NOMO-1 (cell line): Measurements from ENCODE around the gene NVL.

Experiments used
- DNase-seq, 2 experiments: peaks; one replicate each; lab custom pipeline; 2025; ENCODE audit not compliant: unreplicated experiment in 2 of 2; lab: John Stamatoyannopoulos, UW

NVL gene

GRCh38 chr1:224201383-224201782 is 128.6 kb downstream of the NVL start:
- no peak for DNase-seq

GRCh38 chr1:224199679-224200078 is 130.3 kb downstream of the NVL start:
- no peak for DNase-seq

GRCh38 chr1:224198572-224198971 is 131.4 kb downstream of the NVL start:
- DNase-seq = no peak

- DNase-seq = peak in 1 of 2 experiments; percentile 34
Observed at GRCh38 chr1:224196813-224197600, 133.0 kb downstream of the NVL start.

GRCh38 chr1:224193319-224193966 is 136.5 kb downstream of the NVL start:
- no peak for DNase-seq

- no peak for DNase-seq
Observed at GRCh38 chr1:224192082-224192788, 137.7 kb downstream of the NVL start.

- no peak for DNase-seq
Observed at GRCh38 chr1:224189561-224189960, 140.4 kb downstream of the NVL start.

- no peak for DNase-seq
Observed at GRCh38 chr1:224188286-224188685, 141.7 kb downstream of the NVL start.

- no peak for DNase-seq
Observed at GRCh38 chr1:224185208-224185607, 144.8 kb downstream of the NVL start.

GRCh38 chr1:224183591-224184312 is 146.2 kb downstream of the NVL start:
- DNase-seq = peak; percentile 44 to 53

GRCh38 chr1:224182866-224183590 is 146.9 kb downstream of the NVL start, which contains the start of gene DEGS1:
Gene DEGS1 (plus strand): TSS chr1:224183240. CDS start chr1:224183337, 97 bp downstream.
- DNase-seq = peak; percentile 64 to 65

GRCh38 chr1:224182057-224182865 is 147.7 kb downstream of the NVL start:
- DNase-seq = peak in 1 of 2 experiments; percentile 27

- DNase-seq = no peak
Observed at GRCh38 chr1:224181453-224181810, 148.5 kb downstream of the NVL start.

- no peak for DNase-seq
Observed at GRCh38 chr1:224180783-224181452, 149.1 kb downstream of the NVL start.

GRCh38 chr1:224178894-224179293 is 151.1 kb downstream of the NVL start:
- no peak for DNase-seq

- DNase-seq = no peak
Observed at GRCh38 chr1:224177356-224177999, 152.5 kb downstream of the NVL start.
